H9 (cell line): ENCODE data around the gene CTRB2. TPM values are rescaled to one million over a fixed set of nuclear protein-coding genes. Genes with fewer than 3 reads are reported as not detected.

Experiments
- DNase-seq: peaks from one replicate; pipeline ENCODE4 v3.0.0-alpha.2; 2017
- H2AFZ ChIP-seq: one replicate; pipeline ENCODE4 v1.6.1; 2013; ENCODE audit warnings: mild to moderate bottlenecking, low read length, control low read depth, moderate library complexity
- H2AK5ac ChIP-seq: 2 replicates; pipeline ENCODE4 v1.6.1; 2013; ENCODE audit warnings: low read length, control low read depth, mixed read lengths; ENCODE audit not compliant: insufficient read length
- H2BK120ac ChIP-seq: one replicate; pipeline ENCODE4 v1.6.1; 2013; ENCODE audit warnings: low read depth, mild to moderate bottlenecking, low read length, control low read depth, inconsistent platforms; ENCODE audit not compliant: poor library complexity, severe bottlenecking
- H2BK12ac ChIP-seq: 2 replicates; pipeline ENCODE4 v1.6.1; 2013; ENCODE audit warnings: low read length, control low read depth, mixed read lengths, low read depth; ENCODE audit not compliant: insufficient read length
- H2BK15ac ChIP-seq: 2 replicates; pipeline ENCODE4 v1.6.1; 2013; ENCODE audit warnings: low read depth, low read length, control low read depth
- H2BK20ac ChIP-seq: one replicate; pipeline ENCODE4 v1.6.1; 2013; ENCODE audit warnings: low read depth, mild to moderate bottlenecking, low read length, control low read depth, inconsistent platforms; ENCODE audit not compliant: poor library complexity, severe bottlenecking
- H2BK5ac ChIP-seq: 2 replicates; pipeline ENCODE4 v1.6.1; 2013; ENCODE audit warnings: low read length, control low read depth, mixed read lengths; ENCODE audit not compliant: insufficient read length
- H3K14ac ChIP-seq: 2 replicates; pipeline ENCODE4 v1.6.1; 2013; ENCODE audit warnings: low read length, control low read depth; ENCODE audit not compliant: insufficient read depth
- H3K18ac ChIP-seq: 2 replicates; pipeline ENCODE4 v1.6.1; 2013; ENCODE audit warnings: low read depth, mild to moderate bottlenecking, mixed read lengths, low read length, control low read depth; ENCODE audit not compliant: insufficient read length
- H3K23ac ChIP-seq: 2 replicates; pipeline ENCODE4 v1.6.1; 2013; ENCODE audit warnings: low read length, control low read depth, mixed read lengths, low read depth; ENCODE audit not compliant: insufficient read length
- H3K23me2 ChIP-seq: 2 replicates; pipeline ENCODE4 v1.6.1; 2013; ENCODE audit warnings: low read depth, mild to moderate bottlenecking, mixed read lengths, low read length, control low read depth; ENCODE audit not compliant: insufficient read length, poor library complexity, severe bottlenecking
- H3K27ac ChIP-seq: 2 replicates; pipeline ENCODE4 v1.5.1; 2013; ENCODE audit warnings: low read length, control low read depth, mixed read lengths, low read depth; ENCODE audit not compliant: insufficient read length
- H3K27me3 ChIP-seq: 2 replicates; pipeline ENCODE4 v1.6.1; 2013; ENCODE audit warnings: low read length, control low read depth, inconsistent platforms; ENCODE audit not compliant: insufficient read depth
- H3K4ac ChIP-seq: 2 replicates; pipeline ENCODE4 v1.6.1; 2013; ENCODE audit warnings: low read depth, mild to moderate bottlenecking, control low read depth, inconsistent platforms, low read length, moderate library complexity
- H3K4me1 ChIP-seq: 2 replicates; pipeline ENCODE4 v1.6.1; 2013; ENCODE audit warnings: low read length, control low read depth, inconsistent platforms; ENCODE audit not compliant: insufficient read depth
- H3K4me2 ChIP-seq: 2 replicates; pipeline ENCODE4 v1.6.1; 2013; ENCODE audit warnings: low read length, control low read depth, mixed read lengths; ENCODE audit not compliant: insufficient read length, insufficient read depth
- H3K56ac ChIP-seq: 2 replicates; pipeline ENCODE4 v1.6.1; 2013; ENCODE audit warnings: low read depth, mild to moderate bottlenecking, mixed read lengths, low read length, control low read depth; ENCODE audit not compliant: insufficient read length
- H3K79me1 ChIP-seq: 2 replicates; pipeline ENCODE4 v1.6.1; 2013; ENCODE audit warnings: low read depth, mild to moderate bottlenecking, moderate library complexity, low read length, control low read depth, inconsistent platforms; ENCODE audit not compliant: insufficient read depth, poor library complexity, severe bottlenecking
- H3K79me2 ChIP-seq: 2 replicates; pipeline ENCODE4 v1.6.1; 2013; ENCODE audit warnings: low read length, control low read depth, inconsistent platforms; ENCODE audit not compliant: insufficient read depth
- H3K9ac ChIP-seq: 2 replicates; pipeline ENCODE4 v1.6.1; 2013; ENCODE audit warnings: low read length, control low read depth, mixed read lengths; ENCODE audit not compliant: insufficient read length; ENCODE audit errors: extremely low read depth
- H3K9me3 ChIP-seq: one replicate; pipeline ENCODE4 v1.6.1; 2013; ENCODE audit warnings: low read depth, low read length, inconsistent platforms; ENCODE audit not compliant: control insufficient read depth
- H3T11ph ChIP-seq: one replicate; pipeline ENCODE4 v1.6.1; 2013; ENCODE audit warnings: mild to moderate bottlenecking, low read length, control low read depth, inconsistent platforms
- H4K20me1 ChIP-seq: one replicate; pipeline ENCODE4 v1.6.1; 2013; ENCODE audit not compliant: control insufficient read depth, insufficient read length, insufficient read depth
- H4K5ac ChIP-seq: 2 replicates; pipeline ENCODE4 v1.6.1; 2013; ENCODE audit warnings: low read depth, mild to moderate bottlenecking, mixed read lengths, low read length, control low read depth; ENCODE audit not compliant: insufficient read length
- H4K8ac ChIP-seq: replicated peaks from 2 replicates; pipeline ENCODE4 v1.6.1; 2013; ENCODE audit warnings: low read length, control low read depth, mixed read lengths, low read depth; ENCODE audit not compliant: insufficient read length
- H4K91ac ChIP-seq: 2 replicates; pipeline ENCODE4 v1.6.1; 2013; ENCODE audit warnings: low read depth, mild to moderate bottlenecking, moderate library complexity, mixed read lengths, low read length, control low read depth; ENCODE audit not compliant: insufficient read length
- H3K27ac Mint-ChIP-seq, 3 experiments: 2 replicates in 2 of 3; 3 replicates in 1 of 3; pipeline ENCODE4 v1.8.0; 2020 to 2021; ENCODE audit warnings: mixed read lengths in 3 of 3, mild to moderate bottlenecking in 1 of 3, moderate library complexity in 1 of 3
- H3K27me3 Mint-ChIP-seq: 2 replicates; pipeline ENCODE4 v1.8.0; 2021; ENCODE audit warnings: low read depth, mild to moderate bottlenecking, moderate library complexity, mixed read lengths
- H3K36me3 Mint-ChIP-seq, 3 experiments: 2 replicates in 2 of 3; 3 replicates in 1 of 3; pipeline ENCODE4 v1.8.0; 2020 to 2021; ENCODE audit warnings: low read depth in 3 of 3, mixed read lengths in 3 of 3; ENCODE audit not compliant: insufficient read depth in 1 of 3
- H3K4me1 Mint-ChIP-seq, 2 experiments: 2 replicates each; pipeline ENCODE4 v1.8.0; 2020; ENCODE audit warnings: mixed read lengths in 2 of 2
- H3K4me3 Mint-ChIP-seq, 2 experiments: 2 replicates in 1 of 2; 3 replicates in 1 of 2; pipeline ENCODE4 v1.8.0; 2020 to 2021; ENCODE audit warnings: mild to moderate bottlenecking in 2 of 2, mixed read lengths in 2 of 2, moderate library complexity in 1 of 2
- H3K9me3 Mint-ChIP-seq, 2 experiments: 2 replicates in 1 of 2; 3 replicates in 1 of 2; pipeline ENCODE4 v1.8.0; 2020; ENCODE audit warnings: mild to moderate bottlenecking in 2 of 2, mixed read lengths in 2 of 2, moderate library complexity in 1 of 2
- WGBS: extraction: QIAGEN DNeasy Blood & Tissue Kit; methylation state at CpG from one replicate; pipeline ENCODE4 v1.1.7; 2013; ENCODE audit warnings: missing lambda C conversion rate, low lambda C conversion rate, mixed read lengths; ENCODE audit not compliant: insufficient read length; ENCODE audit errors: extremely low coverage; 5-methylcytosine and 5-hydroxymethylcytosine counted together
- total RNA-seq: library from RNA; stranded (reverse); gene quantifications from 2 replicates; pipeline ENCODE4 v1.2.1, GENCODE V29; 2021
- TF ChIP-seq, protein P1 (sequence below): fragments of 200-600 bp; sonication (generic); conservative IDR thresholded peaks from 3 replicates; pipeline ENCODE4 v1.8.0; 2021; ENCODE audit warnings: antibody characterized with exemption, mild to moderate bottlenecking

The CTRB2 gene
- total RNA-seq, 1 experiment from 2014 or later = not detected

- Histone ChIP-seq H3T11ph (no peak overlapping the region), H3K56ac (no peak overlapping the region), H3K14ac (peak overlapping the region; percentile 52; the same call in 1 of the 2 replicates), H2BK120ac (no peak overlapping the region), H3K23ac (no peak overlapping the region), H3K4me1 (peaks cover 22% of the 10 kb centered on the region; the same call in 1 of the 2 replicates), H3K9me3 (no peaks in the 10 kb centered on the region), H3K79me2 (peaks cover 46% of the 10 kb centered on the region; the same call in 1 of the 2 replicates), H4K20me1 (no peaks in the 10 kb centered on the region), H2AK5ac (no peak overlapping the region), H2AFZ (no peak overlapping the region), H4K91ac (no peak overlapping the region), H3K18ac (no peak overlapping the region), H4K8ac (no peak overlapping the region), H2BK20ac (no peak overlapping the region), H2BK15ac (no peak overlapping the region), H3K4me2 (peak overlapping the region; percentile 67), H3K9ac (peak overlapping the region; percentile 77), H3K79me1 (peaks cover 6% of the 10 kb centered on the region), H2BK12ac (no peak overlapping the region), H3K27me3 (no peaks in the 10 kb centered on the region), H3K4ac (no peak overlapping the region), H3K27ac (no peak overlapping the region), H3K23me2 (peaks cover 15% of the 10 kb centered on the region), H2BK5ac (no peak overlapping the region), H4K5ac (no peak overlapping the region)
- no peaks in the 10 kb centered on the region for H3K9me3 Mint-ChIP-seq
- TF ChIP-seq, protein P1, sequence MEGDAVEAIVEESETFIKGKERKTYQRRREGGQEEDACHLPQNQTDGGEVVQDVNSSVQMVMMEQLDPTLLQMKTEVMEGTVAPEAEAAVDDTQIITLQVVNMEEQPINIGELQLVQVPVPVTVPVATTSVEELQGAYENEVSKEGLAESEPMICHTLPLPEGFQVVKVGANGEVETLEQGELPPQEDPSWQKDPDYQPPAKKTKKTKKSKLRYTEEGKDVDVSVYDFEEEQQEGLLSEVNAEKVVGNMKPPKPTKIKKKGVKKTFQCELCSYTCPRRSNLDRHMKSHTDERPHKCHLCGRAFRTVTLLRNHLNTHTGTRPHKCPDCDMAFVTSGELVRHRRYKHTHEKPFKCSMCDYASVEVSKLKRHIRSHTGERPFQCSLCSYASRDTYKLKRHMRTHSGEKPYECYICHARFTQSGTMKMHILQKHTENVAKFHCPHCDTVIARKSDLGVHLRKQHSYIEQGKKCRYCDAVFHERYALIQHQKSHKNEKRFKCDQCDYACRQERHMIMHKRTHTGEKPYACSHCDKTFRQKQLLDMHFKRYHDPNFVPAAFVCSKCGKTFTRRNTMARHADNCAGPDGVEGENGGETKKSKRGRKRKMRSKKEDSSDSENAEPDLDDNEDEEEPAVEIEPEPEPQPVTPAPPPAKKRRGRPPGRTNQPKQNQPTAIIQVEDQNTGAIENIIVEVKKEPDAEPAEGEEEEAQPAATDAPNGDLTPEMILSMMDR = no peak
- peaks cover 0 to 2% (median 2%) of the 10 kb centered on the region in 3 experiments; a peak in 1 of 7 replicates for H3K36me3 Mint-ChIP-seq
- H3K4me3 Mint-ChIP-seq = peak overlapping the region; percentile 77 to 90
- H3K4me1 Mint-ChIP-seq = peaks cover 63 to 71% of the 10 kb centered on the region in 2 experiments
- H3K27ac Mint-ChIP-seq = peak overlapping the region; percentile 44 to 77 (median 67); a peak in 2 of 7 replicates
- no peak for DNase-seq
- no CpG with 5 or more reads among the region's 29 CpGs for WGBS
- H3K27me3 Mint-ChIP-seq = no peaks in the 10 kb centered on the region; the same call in 1 of the 2 replicates
Measured at GRCh38 chr16:75250089-75250808, 43.3 kb upstream of the CTRB2 start.
